GM23338 (cell line): Measurements from ENCODE around the gene RPS6KA5. TPM values are rescaled to one million over a fixed set of nuclear protein-coding genes. Genes with fewer than 3 reads are reported as not detected.

Source experiments
- ATAC-seq: fragments of 200-7000 bp; cut with Tn5 transposase; 3 replicates; pipeline ENCODE4 v1.9.1; 2020
- DNase-seq: peaks from one replicate; pipeline ENCODE4 v3.0.0-alpha.2; 2015; ENCODE audit warnings: low spot score
- H2AFZ ChIP-seq: fragments of 200-600 bp; sonication (generic); 2 replicates; pipeline ENCODE4 v1.8.0; 2016; ENCODE audit warnings: antibody characterized with exemption, mild to moderate bottlenecking, moderate library complexity
- H3F3A ChIP-seq: fragments of 200-600 bp; sonication (generic); replicated peaks from 2 replicates; pipeline ENCODE4 v1.8.0; 2017; ENCODE audit warnings: antibody characterized with exemption, mixed run types, low read depth
- H3K27ac ChIP-seq: fragments of 200-600 bp; sonication (generic); 2 replicates; pipeline ENCODE4 v1.6.1; 2016; ENCODE audit warnings: low read depth
- H3K27me3 ChIP-seq: fragments of 200-600 bp; sonication (generic); 2 replicates; pipeline ENCODE4 v1.8.0; 2016; ENCODE audit warnings: mild to moderate bottlenecking, mixed run types, moderate library complexity; ENCODE audit not compliant: insufficient read depth
- H3K36me3 ChIP-seq: fragments of 200-600 bp; sonication (generic); 2 replicates; pipeline ENCODE4 v1.8.0; 2016; ENCODE audit warnings: mild to moderate bottlenecking; ENCODE audit not compliant: insufficient read depth
- H3K4me1 ChIP-seq: fragments of 200-600 bp; sonication (generic); 2 replicates; pipeline ENCODE4 v1.8.0; 2016; ENCODE audit warnings: mild to moderate bottlenecking, moderate library complexity; ENCODE audit not compliant: insufficient read depth
- H3K4me2 ChIP-seq: fragments of 200-600 bp; sonication (generic); 2 replicates; pipeline ENCODE4 v1.7.1; 2017; ENCODE audit warnings: mixed run types
- H3K4me3 ChIP-seq: fragments of 200-600 bp; sonication (generic); 2 replicates; pipeline ENCODE4 v1.6.1; 2016; ENCODE audit warnings: mixed run types
- H3K79me2 ChIP-seq: fragments of 200-600 bp; sonication (generic); replicated peaks from 2 replicates; pipeline ENCODE4 v1.8.0; 2017; ENCODE audit warnings: mild to moderate bottlenecking; ENCODE audit not compliant: insufficient read depth
- H3K9me2 ChIP-seq: fragments of 200-600 bp; sonication (generic); 2 replicates; pipeline ENCODE4 v1.8.0; 2017; ENCODE audit not compliant: insufficient read depth
- H4K20me1 ChIP-seq: fragments of 200-600 bp; sonication (generic); replicated peaks from 2 replicates; pipeline ENCODE4 v1.8.0; 2017; ENCODE audit warnings: mild to moderate bottlenecking; ENCODE audit not compliant: insufficient read depth
- H3K27ac Mint-ChIP-seq: 2 replicates; pipeline ENCODE4 v1.8.0; 2020; ENCODE audit warnings: inconsistent platforms, mild to moderate bottlenecking, moderate library complexity, mixed read lengths
- H3K27me3 Mint-ChIP-seq: 3 replicates; pipeline ENCODE4 v1.8.0; 2022; ENCODE audit warnings: low read depth, mild to moderate bottlenecking, moderate library complexity, mixed read lengths, inconsistent platforms; ENCODE audit not compliant: insufficient read depth, poor library complexity
- H3K36me3 Mint-ChIP-seq: 3 replicates; pipeline ENCODE4 v1.8.0; 2021; ENCODE audit warnings: low read depth, mild to moderate bottlenecking, inconsistent platforms, moderate library complexity, mixed read lengths
- H3K4me1 Mint-ChIP-seq: 3 replicates; pipeline ENCODE4 v1.8.0; 2020; ENCODE audit warnings: mild to moderate bottlenecking, inconsistent platforms, mixed read lengths
- H3K4me3 Mint-ChIP-seq: 3 replicates; pipeline ENCODE4 v1.8.0; 2021; ENCODE audit warnings: moderate library complexity, mild to moderate bottlenecking, inconsistent platforms, mixed read lengths
- H3K9me3 Mint-ChIP-seq: 3 replicates; pipeline ENCODE4 v1.8.0; 2020; ENCODE audit warnings: moderate library complexity, mild to moderate bottlenecking, inconsistent platforms, mixed read lengths
- CREB1 ChIP-seq: fragments of 250-450 bp; sonication (Bioruptor Pico); IDR thresholded peaks from 2 replicates; pipeline ENCODE4 v1.5.0; 2020; ENCODE audit warnings: low read depth, mild to moderate bottlenecking, moderate library complexity
- CTCF ChIP-seq, 2 experiments: fragments of 200-600 bp in 1 of 2; sonication (generic) in 1 of 2; conservative IDR thresholded peaks; 2 replicates each; pipeline versions ENCODE4 v1.5.1 to v1.6.1; 2016 to 2017; ENCODE audit warnings: antibody characterized with exemption in 2 of 2, low read depth in 2 of 2, mild to moderate bottlenecking in 2 of 2, moderate library complexity in 1 of 2
- ETS1 ChIP-seq: IDR thresholded peaks from 2 replicates; pipeline ENCODE4 v1.6.1; 2016; ENCODE audit warnings: antibody characterized with exemption
- EZH2 ChIP-seq: fragments of 200-600 bp; sonication (generic); IDR thresholded peaks from one replicate; pipeline ENCODE4 v1.8.0; 2017; ENCODE audit warnings: antibody characterized with exemption, mild to moderate bottlenecking, low read depth; ENCODE audit not compliant: unreplicated experiment
- EZH2phosphoT487 ChIP-seq: fragments of 200-600 bp; sonication (generic); IDR thresholded peaks from one replicate; pipeline ENCODE4 v1.8.1; 2018; ENCODE audit warnings: antibody characterized with exemption; ENCODE audit not compliant: unreplicated experiment
- JUNB ChIP-seq: IDR thresholded peaks from one replicate; pipeline ENCODE4 v1.6.1; 2016; ENCODE audit warnings: antibody characterized with exemption; ENCODE audit not compliant: unreplicated experiment
- NANOG ChIP-seq: IDR thresholded peaks from 2 replicates; pipeline ENCODE4 v1.6.1; 2016; ENCODE audit warnings: antibody characterized with exemption, borderline replicate concordance
- POLR2AphosphoS5 ChIP-seq: IDR thresholded peaks from 2 replicates; pipeline ENCODE4 v1.6.1; 2016; ENCODE audit warnings: antibody characterized with exemption, low read depth
- REST ChIP-seq: IDR thresholded peaks from one replicate; pipeline ENCODE4 v1.6.1; 2018; ENCODE audit warnings: antibody characterized with exemption; ENCODE audit not compliant: unreplicated experiment
- STAT1 ChIP-seq: IDR thresholded peaks from one replicate; pipeline ENCODE4 v1.6.1; 2016; ENCODE audit warnings: antibody characterized with exemption; ENCODE audit not compliant: unreplicated experiment
- ZNF114 ChIP-seq: fragments of 250-450 bp; sonication (Bioruptor Pico); IDR thresholded peaks from 2 replicates; pipeline ENCODE4 v1.5.0; 2020; ENCODE audit warnings: mild to moderate bottlenecking, moderate library complexity
- ZNF331 ChIP-seq: fragments of 250-450 bp; sonication (Bioruptor Pico); IDR thresholded peaks from 2 replicates; pipeline ENCODE4 v1.5.0; 2020; ENCODE audit warnings: low read depth, mild to moderate bottlenecking, moderate library complexity
- ZNF462 ChIP-seq: fragments of 250-450 bp; sonication (Bioruptor Pico); IDR thresholded peaks from 2 replicates; pipeline ENCODE4 v1.5.0; 2020; ENCODE audit warnings: mild to moderate bottlenecking, moderate library complexity
- polyA plus RNA-seq: library from polyadenylated mRNA; unstranded; fragments of >200 nt; fragmentation: Nextera tagmentation; extraction: Ambion mirVana; gene quantifications from 2 replicates; pipeline ENCODE4 v1.2.1, GENCODE V29; 2016
- total RNA-seq: library from RNA; depleted of rRNA; stranded (reverse); fragments of >200 nt; shearing (Covaris generic); gene quantifications from 2 replicates; pipeline ENCODE4 v1.2.3, GENCODE V29; 2014

RPS6KA5 gene
- total and polyA plus RNA-seq, 2 experiments from 2014 or later: 2.1 to 2.4 TPM

GRCh38 chr14:90805084-90805391 lies 255.4 kb downstream of the RPS6KA5 start (continued):
- TF ChIP-seq ZNF462 (CRISPR knock-in tag) (no peak), NANOG (no peak), ZNF114 (CRISPR knock-in tag) (no peak)

GRCh38 chr14:90804292-90805083 lies 256.0 kb downstream of the RPS6KA5 start:
- no peaks in the 10 kb centered on the region for H3K9me2 ChIP-seq
- H3K79me2 ChIP-seq: no peaks in the 10 kb centered on the region
- Mint-ChIP-seq H3K27ac (peak overlapping the region; percentile 20; the same call in 1 of the 2 replicates), H3K36me3 (no peaks in the 10 kb centered on the region), H3K4me1 (peaks cover 16% of the 10 kb centered on the region), H3K27me3 (peaks cover 9% of the 10 kb centered on the region), H3K4me3 (no peak overlapping the region), H3K9me3 (no peaks in the 10 kb centered on the region)
- DNase-seq (no peak), ATAC-seq (no peak)
- no peaks in the 10 kb centered on the region for H4K20me1 ChIP-seq
- H3F3A ChIP-seq: no peaks in the 10 kb centered on the region
- no peaks in the 10 kb centered on the region for H3K36me3 ChIP-seq
- no peaks in the 10 kb centered on the region for H3K27me3 ChIP-seq
- no peaks in the 10 kb centered on the region for H3K4me1 ChIP-seq
- no peak overlapping the region for H2AFZ ChIP-seq
- no peak overlapping the region for H3K4me2 ChIP-seq
- no peak overlapping the region for H3K4me3 ChIP-seq
- no peak overlapping the region for H3K27ac ChIP-seq
- no peak for TF ChIP-seq NANOG
- no peak for TF ChIP-seq JUNB
- no peak for TF ChIP-seq EZH2
- no peak for TF ChIP-seq ZNF331 (CRISPR knock-in tag)
- TF ChIP-seq CREB1: no peak
- no peak for TF ChIP-seq STAT1
- no peak for TF ChIP-seq CTCF (conservative IDR thresholded peaks at IDR 0.05; ENCODE audit: low read depth in 2 of 2)
- TF ChIP-seq EZH2phosphoT487: no peak
- no peak for TF ChIP-seq REST
- TF ChIP-seq POLR2AphosphoS5: no peak
- TF ChIP-seq ETS1: no peak
